Left ventricle myocardium superior (tissue), 1 donor: Measurements from ENCODE around the gene TMEM222. TPM values are rescaled to one million over a fixed set of nuclear protein-coding genes. Genes with fewer than 3 reads are reported as not detected.
"Not testable (repeated sequence)": the region's sequence is repeated elsewhere in the genome, so short reads cannot be mapped to it uniquely, and the experiment has no call there.

Experiments used
- ATAC-seq: fragments of 200-7000 bp; cut with Tn5 transposase; one replicate; pipeline ENCODE4 v1.9.1; 2020; ENCODE audit warnings: mild to moderate bottlenecking, moderate library complexity
- DNase-seq: peaks from one replicate; pipeline ENCODE4 v3.0.0-alpha.2; 2020
- intact Hi-C: fragments of 100-400 bp; cut with micrococcal nuclease; formaldehyde crosslinking; loops from one replicate; pipeline ENCODE4 v1.11.0; 2022
- long read RNA-seq: library from polyadenylated mRNA; unstranded; transcript quantifications from one replicate; pipeline ENCODE4 v2.0.0, GENCODE V29; 2021
- total RNA-seq: library from RNA; stranded (reverse); fragmentation: NEBNext Ultra II Directional; extraction: Animal tissue kit (Norgen Biotek cat#: 25700); gene quantifications from one replicate; pipeline ENCODE4 v1.2.1, GENCODE V29; 2021
- donor health status: DM: no; HTN: yes; CAD: no; lungs with severe emphysema.

Gene TMEM222
- 19.9 TPM for total RNA-seq
- long read RNA-seq, transcript TMEM222-211 (6 exons, 1,613 nt): major isoform, 30 of 46 reads
- long read RNA-seq, partial matches to known transcripts: 1 of 46 reads
- long read RNA-seq, other reads (novel, unspliced or antisense): 10 of 46 reads

GRCh38 chr1:27321813-27322568 lies at the start of gene TMEM222:
Gene TMEM222, plus strand, starts transcription at chr1:27322163. Its CDS starts 35 bp downstream, at chr1:27322198.
- intact Hi-C loops: no loop called here
- DNase-seq (peak; percentile 98), ATAC-seq (peak; percentile 99)

GRCh38 chr1:27274204-27274603 lies 47.8 kb upstream of the TMEM222 start:
- no peak for DNase-seq
- ATAC-seq: no peak
- intact Hi-C loops: loop anchor here (10.0 kb wide), 1 partner anchor 69 kb away; no protein-coding TSS in a partner anchor

GRCh38 chr1:27275696-27276095 lies 46.3 kb upstream of the TMEM222 start:
- DNase-seq: no peak
- intact Hi-C loops: loop anchor here (10.0 kb wide), 1 partner anchor 71 kb away; no protein-coding TSS in a partner anchor
- no peak for ATAC-seq

DNA sequence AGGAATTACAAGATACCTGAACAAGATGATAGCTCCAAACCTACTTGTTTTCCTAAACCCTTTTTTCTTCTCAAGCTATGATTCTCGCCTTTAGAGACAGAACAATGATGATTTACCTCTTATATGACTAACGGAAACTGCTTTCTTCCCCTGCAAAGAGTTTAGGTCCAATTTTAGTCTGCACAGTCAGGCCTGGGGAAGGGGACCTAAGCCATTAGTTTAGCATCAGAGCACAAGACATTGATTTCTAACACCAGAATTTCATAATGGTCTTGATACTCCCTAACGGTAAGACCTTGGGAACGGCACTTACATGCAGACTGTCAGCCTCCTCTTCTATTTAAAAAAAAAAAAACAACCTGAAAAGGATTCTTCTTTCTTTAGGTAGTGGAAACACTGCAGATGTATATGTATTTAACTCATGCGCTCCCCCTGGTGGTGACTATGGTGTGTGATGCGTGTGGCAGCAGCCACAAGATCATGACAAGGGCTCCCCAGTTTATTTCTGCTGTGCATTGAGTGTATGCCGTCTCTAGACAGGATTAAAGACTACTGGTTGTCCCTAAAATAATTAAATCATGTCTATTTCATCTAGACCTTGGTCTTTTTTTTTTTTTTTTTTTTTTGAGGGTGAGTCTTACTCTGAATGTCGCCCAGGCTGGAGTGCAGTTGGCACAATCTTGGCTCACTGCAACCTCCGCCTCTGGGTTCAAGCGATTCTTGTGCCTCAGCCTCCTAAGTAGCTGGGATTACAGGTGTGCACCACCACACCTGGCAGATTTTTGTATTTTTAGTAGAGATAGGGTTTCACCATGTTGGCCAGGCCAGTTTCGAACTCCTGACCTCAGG lies 37.3 kb upstream of the TMEM222 start:
- DNase-seq (peak; percentile 89), ATAC-seq (peak; percentile 88)
- intact Hi-C loops: loop anchor here (5.0 kb wide), 1 partner anchor 182 kb away; no protein-coding TSS in a partner anchor

GRCh38 chr1:27285274-27285660 lies 36.7 kb upstream of the TMEM222 start:
- ATAC-seq (peak; percentile 20), DNase-seq (no peak)
- intact Hi-C loops: no loop called here

- DNase-seq, intact Hi-C loops, ATAC-seq: not testable (repeated sequence)
Observed at GRCh38 chr1:27285821-27286220, 36.1 kb upstream of the TMEM222 start.

GRCh38 chr1:27289125-27289524 lies 32.8 kb upstream of the TMEM222 start:
- intact Hi-C loops, ATAC-seq, DNase-seq: not testable (repeated sequence)

DNA sequence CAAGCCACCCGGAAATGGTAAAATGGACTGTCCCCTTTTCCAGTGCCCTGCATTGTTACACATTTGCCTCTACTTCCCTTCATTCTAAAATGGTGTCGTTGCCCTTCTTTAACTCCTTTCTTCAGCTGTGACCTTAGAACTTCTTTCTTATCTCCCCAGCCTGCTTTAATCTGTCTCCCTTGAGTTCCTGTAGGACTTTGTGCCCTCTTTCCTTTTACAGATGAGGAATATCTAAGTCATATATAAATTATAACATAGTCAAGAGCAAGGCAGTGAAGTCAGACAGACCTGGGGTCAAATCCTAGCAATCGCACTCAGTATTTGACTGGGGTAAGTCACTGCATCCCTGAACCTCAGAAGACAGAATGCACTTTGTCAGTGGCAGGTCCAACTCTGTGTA lies 31.4 kb upstream of the TMEM222 start:
- DNase-seq (no peak), ATAC-seq (no peak)
- intact Hi-C loops: no loop called here

GRCh38 chr1:27292106-27292505 lies 29.9 kb upstream of the TMEM222 start:
- ATAC-seq: peak; percentile 65
- DNase-seq: peak; percentile 38
- intact Hi-C loops: no loop called here

DNA sequence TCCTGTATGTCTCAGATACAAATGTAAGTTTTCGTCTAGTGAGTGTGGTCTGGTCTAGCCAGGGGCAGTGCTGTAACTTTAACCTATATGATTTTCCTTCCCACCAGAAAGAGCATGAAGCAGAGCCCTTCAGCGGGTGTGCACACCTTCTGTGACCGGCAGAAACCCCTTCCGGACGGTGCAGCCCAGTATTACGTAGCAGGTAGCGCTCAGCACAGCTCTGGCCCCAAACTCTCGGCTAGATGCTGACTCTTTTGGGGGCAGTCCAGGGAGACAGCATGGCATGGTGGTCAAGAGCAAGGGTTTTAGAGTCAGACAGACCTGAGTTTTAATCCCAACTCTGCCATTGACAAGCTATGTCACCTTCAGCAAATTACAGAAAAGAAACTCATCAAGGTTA lies 28.0 kb upstream of the TMEM222 start:
- intact Hi-C loops: no loop called here

DNA sequence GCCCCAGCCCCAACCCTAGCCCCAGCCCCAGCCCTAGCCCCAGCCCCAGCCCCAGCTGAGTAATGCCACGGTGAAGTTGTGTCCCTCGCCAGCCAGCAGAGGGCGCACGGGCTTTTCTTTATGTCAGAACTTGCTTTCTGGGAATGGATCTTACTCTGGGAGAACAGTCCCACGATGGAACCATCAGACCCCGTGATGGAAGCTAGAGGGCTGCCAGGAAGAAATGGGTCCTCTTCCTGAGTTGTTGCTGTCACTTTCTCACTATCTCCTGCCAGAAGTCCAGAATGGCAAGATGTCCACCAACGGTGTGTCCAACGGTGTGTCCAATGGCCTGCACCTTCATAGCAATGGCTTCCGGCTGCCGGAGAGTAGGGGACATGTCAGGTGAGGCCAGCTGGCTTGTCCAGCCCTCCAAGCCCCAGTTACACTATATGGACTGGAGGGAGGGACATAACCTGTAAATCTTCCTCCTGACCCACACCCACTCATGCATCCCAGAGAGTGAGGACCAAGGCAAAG lies 25.1 kb upstream of the TMEM222 start:
- intact Hi-C loops: no loop called here
- peak; percentile 13 for ATAC-seq
- DNase-seq: peak; percentile 82

More for the DNA sequence above, 28.0 kb upstream of the TMEM222 start:
- no peak for ATAC-seq
- DNase-seq: no peak

GRCh38 chr1:27297903-27298302 lies 24.1 kb upstream of the TMEM222 start:
- DNase-seq: no peak
- intact Hi-C loops: no loop called here
- no peak for ATAC-seq

DNA sequence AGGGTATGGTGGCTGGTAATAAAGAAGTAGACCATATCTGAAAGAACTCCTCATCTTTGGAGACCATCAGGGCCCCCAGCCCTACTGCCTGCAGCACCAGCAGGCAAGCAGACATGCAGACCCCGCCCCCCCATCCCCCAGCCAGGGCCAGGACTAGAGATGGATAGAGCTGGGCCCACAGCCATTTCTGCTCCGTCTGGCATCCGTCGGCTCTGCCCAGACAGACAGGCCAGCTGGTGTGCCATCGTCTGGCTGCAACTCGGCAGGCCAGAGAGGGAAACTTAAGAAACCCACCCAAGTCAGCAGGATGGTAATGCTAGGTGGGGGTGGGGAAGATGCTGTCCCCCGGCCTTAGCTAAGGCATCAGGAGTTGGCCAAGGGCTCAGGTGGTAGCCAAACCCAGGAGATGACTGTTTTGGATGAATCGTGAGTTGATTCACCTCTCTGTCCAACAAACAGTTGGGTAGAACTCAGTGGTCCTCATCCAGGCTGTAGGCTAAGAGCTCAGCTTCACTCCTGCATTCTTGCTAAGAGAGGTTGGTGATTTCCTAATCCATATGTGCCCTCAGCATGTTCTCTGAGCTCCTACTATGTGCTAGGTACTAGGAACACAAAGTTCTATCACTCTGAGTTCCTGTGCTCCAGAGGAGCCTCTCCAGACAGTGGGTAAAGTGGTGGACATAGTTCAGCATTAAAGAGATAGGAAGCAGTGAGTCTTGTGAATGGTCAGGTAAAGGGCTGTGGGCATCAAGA lies 23.2 kb upstream of the TMEM222 start:
- ATAC-seq: no peak
- intact Hi-C loops: no loop called here
- DNase-seq: no peak

DNA sequence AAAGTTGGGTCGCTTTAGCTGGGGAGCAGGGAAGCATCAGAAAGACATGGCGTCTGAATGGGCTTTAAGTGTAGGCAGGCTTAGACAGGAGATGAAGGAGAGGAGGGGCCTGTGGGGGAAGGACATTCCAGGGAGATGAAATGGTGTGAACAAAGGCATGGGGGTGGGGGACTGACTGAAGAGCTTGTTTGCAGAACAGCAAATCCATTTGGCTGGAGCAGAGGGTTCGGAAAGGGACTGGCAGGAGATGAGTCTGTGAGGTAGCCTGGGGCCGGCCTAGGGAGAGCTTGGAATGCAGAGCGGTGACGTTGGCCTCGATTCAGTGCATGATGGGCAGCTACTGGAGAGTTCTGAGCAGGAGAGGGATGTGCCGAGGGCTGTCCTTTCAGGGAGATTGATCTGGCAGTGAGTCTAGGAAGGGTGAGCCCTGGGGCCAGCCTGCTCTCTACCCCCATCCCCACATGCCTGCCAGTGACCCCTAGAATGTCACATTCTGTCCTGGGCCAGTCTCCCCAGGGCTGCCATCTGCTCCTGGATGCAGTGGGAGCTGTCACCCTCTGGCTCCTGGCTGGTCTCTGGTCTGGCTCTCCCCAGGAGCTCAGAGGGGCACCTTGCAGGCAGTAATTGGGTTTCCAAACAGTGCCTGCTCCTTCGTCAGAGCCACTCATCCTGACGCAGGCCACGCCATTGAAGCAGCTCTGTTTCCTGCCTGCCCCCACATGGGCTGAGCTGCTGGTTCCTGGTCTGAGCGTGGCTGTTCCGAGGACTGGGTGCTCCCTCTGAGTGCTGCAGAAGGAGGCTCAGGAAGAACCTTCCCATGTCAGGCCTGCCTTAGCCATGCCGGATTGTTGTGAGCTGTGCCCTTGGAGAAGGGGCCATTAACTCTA lies 22.3 kb upstream of the TMEM222 start:
- intact Hi-C loops: loop anchor here (5.0 kb wide), 2 partner anchors 98 to 308 kb away; no protein-coding TSS in a partner anchor
- peak; percentile 76 for DNase-seq
- peak; percentile 73 for ATAC-seq

GRCh38 chr1:27300341-27301051 lies 21.5 kb upstream of the TMEM222 start:
- intact Hi-C loops: loop anchor here (5.0 kb wide), 2 partner anchors 97 to 307 kb away; no protein-coding TSS in a partner anchor
- ATAC-seq: peak; percentile 85
- DNase-seq: peak; percentile 88

DNA sequence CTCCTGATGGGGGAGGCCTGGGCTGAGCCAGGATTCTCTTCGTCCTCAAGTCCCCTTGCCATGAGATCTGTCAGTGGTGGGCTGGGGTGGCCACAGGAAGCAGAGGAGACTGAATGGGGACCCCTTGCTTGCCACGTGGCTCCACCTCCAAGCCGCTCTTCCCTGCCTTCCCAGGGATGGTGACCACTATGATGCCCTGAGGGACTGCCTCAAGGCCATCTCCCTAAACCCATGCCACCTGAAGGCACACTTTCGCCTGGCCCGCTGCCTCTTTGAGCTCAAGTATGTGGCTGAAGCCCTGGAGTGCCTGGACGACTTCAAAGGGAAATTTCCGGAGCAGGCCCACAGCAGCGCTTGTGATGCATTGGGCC lies 20.9 kb upstream of the TMEM222 start:
- no peak for DNase-seq
- no peak for ATAC-seq
- intact Hi-C loops: loop anchor here (5.0 kb wide), 2 partner anchors 96 to 306 kb away; no protein-coding TSS in a partner anchor

- no peak for ATAC-seq
- intact Hi-C loops: loop anchor here (5.0 kb wide), 2 partner anchors 96 to 306 kb away; no protein-coding TSS in a partner anchor
- DNase-seq: no peak
Observed at GRCh38 chr1:27301582-27302199, 20.3 kb upstream of the TMEM222 start.
